Glutamatergic neuron (in vitro differentiated cells): Measurements from ENCODE around the gene NPAS2. TPM values are rescaled to one million over a fixed set of nuclear protein-coding genes. Genes with fewer than 3 reads are reported as not detected.

Experiments
- DNase-seq: peaks from one replicate; pipeline ENCODE4 v3.0.0; 2022
- H3K27ac Mint-ChIP-seq: one replicate; pipeline ENCODE4 v1.8.0; 2020; ENCODE audit warnings: mild to moderate bottlenecking, mixed read lengths, inconsistent platforms; ENCODE audit not compliant: unreplicated experiment
- H3K27me3 Mint-ChIP-seq: one replicate; pipeline ENCODE4 v1.8.0; 2020; ENCODE audit warnings: mild to moderate bottlenecking, moderate library complexity, mixed read lengths, inconsistent platforms; ENCODE audit not compliant: unreplicated experiment
- H3K36me3 Mint-ChIP-seq: one replicate; pipeline ENCODE4 v1.8.0; 2020; ENCODE audit warnings: mild to moderate bottlenecking, mixed read lengths, inconsistent platforms; ENCODE audit not compliant: unreplicated experiment
- H3K4me1 Mint-ChIP-seq: one replicate; pipeline ENCODE4 v1.8.0; 2020; ENCODE audit warnings: mild to moderate bottlenecking, low read depth, mixed read lengths, inconsistent platforms; ENCODE audit not compliant: unreplicated experiment
- H3K4me3 Mint-ChIP-seq: one replicate; pipeline ENCODE4 v1.8.0; 2020; ENCODE audit warnings: mild to moderate bottlenecking, mixed read lengths, inconsistent platforms; ENCODE audit not compliant: unreplicated experiment
- H3K9me3 Mint-ChIP-seq: one replicate; pipeline ENCODE4 v1.8.0; 2020; ENCODE audit warnings: mild to moderate bottlenecking, moderate library complexity, mixed read lengths, inconsistent platforms; ENCODE audit not compliant: unreplicated experiment
- total RNA-seq: library from RNA; stranded (reverse); fragmentation: NEBNext Ultra II Directional; extraction: Animal tissue kit (Norgen Biotek cat#: 25700); gene quantifications from one replicate; pipeline ENCODE4 v1.2.1, GENCODE V29; 2021; ENCODE audit not compliant: unreplicated experiment
- TF ChIP-seq, protein P1 (sequence below): fragments of 200-600 bp; sonication (generic); IDR thresholded peaks from one replicate; pipeline ENCODE4 v1.5.0; 2021; ENCODE audit not compliant: partially characterized antibody, unreplicated experiment

Gene NPAS2
- total RNA-seq, 1 donor from 2014 or later, result 0.54 TPM

GRCh38 chr2:101012054-101012705 lies 192.2 kb downstream of the NPAS2 start:
- no peaks in the 10 kb centered on the region for H3K4me1 Mint-ChIP-seq
- H3K36me3 Mint-ChIP-seq, result no peaks in the 10 kb centered on the region
- no peak overlapping the region for H3K27ac Mint-ChIP-seq

DNA sequence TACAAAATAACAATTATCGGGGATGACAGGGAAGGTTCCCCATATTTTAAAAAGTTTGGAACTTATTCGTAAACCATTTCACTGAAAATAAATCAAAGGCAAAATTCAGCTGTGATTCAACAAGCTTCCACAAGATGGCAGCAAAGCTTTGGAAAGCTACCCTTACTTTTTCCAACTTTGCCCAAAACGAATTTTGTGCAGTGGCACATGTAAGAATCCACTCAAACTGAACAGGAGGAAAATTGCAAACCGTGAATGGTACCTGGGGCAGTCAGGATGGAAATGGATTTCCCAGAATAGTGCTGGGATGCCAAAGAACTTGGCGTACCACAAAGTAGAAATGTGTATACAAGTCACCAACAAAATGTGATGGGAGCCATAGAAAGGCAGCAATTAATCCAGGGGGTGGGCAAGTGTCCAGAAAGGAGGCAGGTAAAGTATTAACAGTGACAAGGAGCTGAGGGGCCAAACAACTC lies 192.8 kb downstream of the NPAS2 start:
- no peak overlapping the region for H3K27ac Mint-ChIP-seq
- DNase-seq, result no peak

More at GRCh38 chr2:101012054-101012705, 192.2 kb downstream of the NPAS2 start:
- Mint-ChIP-seq H3K4me3 (no peak overlapping the region), H3K27me3 (peaks cover 3% of the 10 kb centered on the region), H3K9me3 (no peaks in the 10 kb centered on the region)
- DNase-seq, result no peak
- TF ChIP-seq, protein P1, sequence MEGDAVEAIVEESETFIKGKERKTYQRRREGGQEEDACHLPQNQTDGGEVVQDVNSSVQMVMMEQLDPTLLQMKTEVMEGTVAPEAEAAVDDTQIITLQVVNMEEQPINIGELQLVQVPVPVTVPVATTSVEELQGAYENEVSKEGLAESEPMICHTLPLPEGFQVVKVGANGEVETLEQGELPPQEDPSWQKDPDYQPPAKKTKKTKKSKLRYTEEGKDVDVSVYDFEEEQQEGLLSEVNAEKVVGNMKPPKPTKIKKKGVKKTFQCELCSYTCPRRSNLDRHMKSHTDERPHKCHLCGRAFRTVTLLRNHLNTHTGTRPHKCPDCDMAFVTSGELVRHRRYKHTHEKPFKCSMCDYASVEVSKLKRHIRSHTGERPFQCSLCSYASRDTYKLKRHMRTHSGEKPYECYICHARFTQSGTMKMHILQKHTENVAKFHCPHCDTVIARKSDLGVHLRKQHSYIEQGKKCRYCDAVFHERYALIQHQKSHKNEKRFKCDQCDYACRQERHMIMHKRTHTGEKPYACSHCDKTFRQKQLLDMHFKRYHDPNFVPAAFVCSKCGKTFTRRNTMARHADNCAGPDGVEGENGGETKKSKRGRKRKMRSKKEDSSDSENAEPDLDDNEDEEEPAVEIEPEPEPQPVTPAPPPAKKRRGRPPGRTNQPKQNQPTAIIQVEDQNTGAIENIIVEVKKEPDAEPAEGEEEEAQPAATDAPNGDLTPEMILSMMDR, result no peak

GRCh38 chr2:101014264-101014857 lies 194.4 kb downstream of the NPAS2 start:
- no peak for DNase-seq
- no peaks in the 10 kb centered on the region for H3K9me3 Mint-ChIP-seq
- no peaks in the 10 kb centered on the region for H3K36me3 Mint-ChIP-seq
- H3K27me3 Mint-ChIP-seq, result no peaks in the 10 kb centered on the region
- TF ChIP-seq, protein P1, result no peak
- no peaks in the 10 kb centered on the region for H3K4me1 Mint-ChIP-seq
- no peak overlapping the region for H3K4me3 Mint-ChIP-seq
- no peak overlapping the region for H3K27ac Mint-ChIP-seq

More for the DNA sequence above, 192.8 kb downstream of the NPAS2 start:
- TF ChIP-seq, protein P1, result peak; percentile 87
- Mint-ChIP-seq H3K4me3 (no peak overlapping the region), H3K27me3 (peaks cover 3% of the 10 kb centered on the region), H3K9me3 (no peaks in the 10 kb centered on the region), H3K4me1 (no peaks in the 10 kb centered on the region), H3K36me3 (no peaks in the 10 kb centered on the region)

DNA sequence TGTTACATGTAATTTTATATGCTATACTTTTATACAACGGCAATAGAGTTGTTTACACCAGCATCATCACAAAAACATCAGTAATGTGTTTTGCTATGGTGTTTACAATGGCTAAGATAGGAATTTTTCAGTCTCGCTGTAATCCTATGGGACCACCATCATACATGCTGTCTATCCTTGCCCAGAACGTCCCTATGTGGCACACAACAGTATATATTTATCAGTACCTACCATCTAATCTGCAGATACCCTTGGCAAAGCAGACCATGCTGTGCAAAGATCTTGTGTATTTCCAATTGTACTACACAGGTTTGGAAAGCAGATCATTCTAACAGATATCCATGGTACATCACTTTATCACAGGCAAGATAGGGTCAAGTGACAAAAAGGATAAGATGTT lies 197.4 kb downstream of the NPAS2 start:
- TF ChIP-seq, protein P1, result no peak
- Mint-ChIP-seq H3K27me3 (no peaks in the 10 kb centered on the region), H3K36me3 (no peaks in the 10 kb centered on the region), H3K9me3 (no peaks in the 10 kb centered on the region), H3K4me3 (no peak overlapping the region), H3K4me1 (no peaks in the 10 kb centered on the region), H3K27ac (no peak overlapping the region)
- no peak for DNase-seq

GRCh38 chr2:101018934-101019333 lies 199.0 kb downstream of the NPAS2 start:
- no peak overlapping the region for H3K27ac Mint-ChIP-seq
- H3K4me1 Mint-ChIP-seq, result no peaks in the 10 kb centered on the region
- no peak for DNase-seq
- no peaks in the 10 kb centered on the region for H3K9me3 Mint-ChIP-seq
- H3K4me3 Mint-ChIP-seq, result no peak overlapping the region
- no peaks in the 10 kb centered on the region for H3K36me3 Mint-ChIP-seq
- no peaks in the 10 kb centered on the region for H3K27me3 Mint-ChIP-seq
- TF ChIP-seq, protein P1, result no peak
